Measurements from ENCODE around the gene GOLPH3.

The GOLPH3 gene

DNA sequence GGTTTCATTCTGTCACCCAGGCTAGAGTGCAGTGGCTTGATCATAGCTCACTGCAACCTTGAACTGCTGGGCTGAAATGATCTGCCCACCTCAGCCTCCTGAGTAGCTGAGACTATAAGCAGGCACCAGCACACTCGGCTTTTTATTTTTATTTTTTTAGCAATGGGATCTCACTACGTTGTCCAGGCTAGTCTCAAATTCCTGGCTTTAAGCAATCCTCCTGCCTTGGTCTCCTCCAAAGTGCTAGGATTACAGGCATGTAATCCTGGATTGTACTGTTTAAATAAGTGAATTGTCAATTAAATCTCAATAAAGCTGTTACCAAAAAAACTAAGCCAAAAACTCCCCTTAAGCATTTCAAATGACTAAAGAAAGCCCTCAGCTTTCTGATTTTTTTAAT, 18.9 kb downstream of the GOLPH3 start:
- TF ChIP-seq YY1 (IDR thresholded peaks at IDR 0.05; ENCODE audit: low read depth) (no peak), EGR1 (IDR thresholded peaks at IDR 0.05) (no peak), TEAD4 (IDR thresholded peaks at IDR 0.05) (no peak), TAF1 (IDR thresholded peaks at IDR 0.05; ENCODE audit: low read depth) (no peak), RAD21 (IDR thresholded peaks at IDR 0.05; ENCODE audit: low read depth) (no peak), CEBPB (IDR thresholded peaks at IDR 0.05) (no peak)
- TF ChIP-seq, protein P1, sequence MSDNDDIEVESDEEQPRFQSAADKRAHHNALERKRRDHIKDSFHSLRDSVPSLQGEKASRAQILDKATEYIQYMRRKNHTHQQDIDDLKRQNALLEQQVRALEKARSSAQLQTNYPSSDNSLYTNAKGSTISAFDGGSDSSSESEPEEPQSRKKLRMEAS (IDR thresholded peaks at IDR 0.05), result no peak
- TF ChIP-seq, protein P2, sequence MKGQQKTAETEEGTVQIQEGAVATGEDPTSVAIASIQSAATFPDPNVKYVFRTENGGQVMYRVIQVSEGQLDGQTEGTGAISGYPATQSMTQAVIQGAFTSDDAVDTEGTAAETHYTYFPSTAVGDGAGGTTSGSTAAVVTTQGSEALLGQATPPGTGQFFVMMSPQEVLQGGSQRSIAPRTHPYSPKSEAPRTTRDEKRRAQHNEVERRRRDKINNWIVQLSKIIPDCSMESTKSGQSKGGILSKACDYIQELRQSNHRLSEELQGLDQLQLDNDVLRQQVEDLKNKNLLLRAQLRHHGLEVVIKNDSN (IDR thresholded peaks at IDR 0.05), result no peak

DNA sequence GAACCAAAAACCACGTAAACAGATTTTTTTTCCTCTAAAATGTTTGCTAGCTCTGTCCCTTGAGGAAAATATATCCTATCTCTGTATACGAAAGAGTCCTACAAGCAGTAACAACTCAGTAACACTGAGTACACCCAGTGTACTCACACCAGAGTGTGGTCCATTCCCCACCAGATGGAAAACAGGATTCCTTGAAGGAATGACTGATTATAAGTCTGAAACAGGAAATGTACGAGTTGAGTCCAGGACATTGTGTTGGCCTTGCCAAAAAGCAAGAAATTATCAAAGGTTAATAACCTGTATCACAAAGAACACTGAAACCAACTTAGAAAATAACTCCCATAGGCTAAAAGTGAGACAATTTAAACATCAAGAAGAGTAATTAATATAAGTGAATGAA, 20.4 kb downstream of the GOLPH3 start:
- TF ChIP-seq CREB1 (IDR thresholded peaks at IDR 0.05; ENCODE audit: low read depth) (no peak), EGR1 (IDR thresholded peaks at IDR 0.05) (no peak), ZBTB7A (IDR thresholded peaks at IDR 0.05; ENCODE audit: low read depth) (no peak), TEAD4 (IDR thresholded peaks at IDR 0.05) (no peak), TAF1 (IDR thresholded peaks at IDR 0.05; ENCODE audit: low read depth) (no peak), RAD21 (IDR thresholded peaks at IDR 0.05; ENCODE audit: low read depth) (no peak), FOXM1 (IDR thresholded peaks at IDR 0.05; ENCODE audit: borderline replicate concordance, low read depth) (no peak), EP300 (IDR thresholded peaks at IDR 0.05; ENCODE audit: borderline replicate concordance) (no peak), CEBPB (IDR thresholded peaks at IDR 0.05) (no peak), NFIC (IDR thresholded peaks at IDR 0.05) (no peak), TCF12 (IDR thresholded peaks at IDR 0.05; ENCODE audit: low read depth) (no peak), YY1 (IDR thresholded peaks at IDR 0.05; ENCODE audit: low read depth) (no peak)
- TF ChIP-seq, protein P2 (IDR thresholded peaks at IDR 0.05), result no peak
- TF ChIP-seq, protein P1 (IDR thresholded peaks at IDR 0.05), result no peak
- TF ChIP-seq, protein P3, sequence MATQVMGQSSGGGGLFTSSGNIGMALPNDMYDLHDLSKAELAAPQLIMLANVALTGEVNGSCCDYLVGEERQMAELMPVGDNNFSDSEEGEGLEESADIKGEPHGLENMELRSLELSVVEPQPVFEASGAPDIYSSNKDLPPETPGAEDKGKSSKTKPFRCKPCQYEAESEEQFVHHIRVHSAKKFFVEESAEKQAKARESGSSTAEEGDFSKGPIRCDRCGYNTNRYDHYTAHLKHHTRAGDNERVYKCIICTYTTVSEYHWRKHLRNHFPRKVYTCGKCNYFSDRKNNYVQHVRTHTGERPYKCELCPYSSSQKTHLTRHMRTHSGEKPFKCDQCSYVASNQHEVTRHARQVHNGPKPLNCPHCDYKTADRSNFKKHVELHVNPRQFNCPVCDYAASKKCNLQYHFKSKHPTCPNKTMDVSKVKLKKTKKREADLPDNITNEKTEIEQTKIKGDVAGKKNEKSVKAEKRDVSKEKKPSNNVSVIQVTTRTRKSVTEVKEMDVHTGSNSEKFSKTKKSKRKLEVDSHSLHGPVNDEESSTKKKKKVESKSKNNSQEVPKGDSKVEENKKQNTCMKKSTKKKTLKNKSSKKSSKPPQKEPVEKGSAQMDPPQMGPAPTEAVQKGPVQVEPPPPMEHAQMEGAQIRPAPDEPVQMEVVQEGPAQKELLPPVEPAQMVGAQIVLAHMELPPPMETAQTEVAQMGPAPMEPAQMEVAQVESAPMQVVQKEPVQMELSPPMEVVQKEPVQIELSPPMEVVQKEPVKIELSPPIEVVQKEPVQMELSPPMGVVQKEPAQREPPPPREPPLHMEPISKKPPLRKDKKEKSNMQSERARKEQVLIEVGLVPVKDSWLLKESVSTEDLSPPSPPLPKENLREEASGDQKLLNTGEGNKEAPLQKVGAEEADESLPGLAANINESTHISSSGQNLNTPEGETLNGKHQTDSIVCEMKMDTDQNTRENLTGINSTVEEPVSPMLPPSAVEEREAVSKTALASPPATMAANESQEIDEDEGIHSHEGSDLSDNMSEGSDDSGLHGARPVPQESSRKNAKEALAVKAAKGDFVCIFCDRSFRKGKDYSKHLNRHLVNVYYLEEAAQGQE (IDR thresholded peaks at IDR 0.05; ENCODE audit: low read depth), result no peak

DNA sequence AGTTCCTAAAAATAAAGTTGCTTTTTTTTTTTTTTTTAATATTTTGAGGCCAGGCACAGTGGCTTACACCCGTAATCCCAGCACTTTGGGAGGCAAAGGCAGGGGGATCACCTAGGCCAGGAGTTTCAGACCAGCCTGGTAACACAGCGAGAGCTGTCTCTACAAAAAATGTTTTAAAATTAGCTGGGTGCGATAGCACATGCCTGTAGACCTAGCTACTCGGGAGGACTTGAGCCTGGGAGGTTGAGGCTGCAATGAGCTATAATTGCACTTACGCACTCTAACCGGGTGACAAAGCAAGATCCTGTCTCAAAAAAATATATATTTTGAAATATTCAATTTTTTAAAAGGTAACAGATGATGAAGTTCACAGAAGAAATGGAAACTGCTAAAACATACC, 22.9 kb downstream of the GOLPH3 start:
- TF ChIP-seq TEAD4 (IDR thresholded peaks at IDR 0.05) (no peak), TAF1 (IDR thresholded peaks at IDR 0.05; ENCODE audit: low read depth) (no peak), EGR1 (IDR thresholded peaks at IDR 0.05) (no peak), TCF12 (IDR thresholded peaks at IDR 0.05; ENCODE audit: low read depth) (no peak), YY1 (IDR thresholded peaks at IDR 0.05; ENCODE audit: low read depth) (no peak), CEBPB (IDR thresholded peaks at IDR 0.05) (no peak), CREB1 (IDR thresholded peaks at IDR 0.05; ENCODE audit: low read depth) (no peak), ZBTB7A (IDR thresholded peaks at IDR 0.05; ENCODE audit: low read depth) (no peak), EP300 (IDR thresholded peaks at IDR 0.05; ENCODE audit: borderline replicate concordance) (no peak), RAD21 (IDR thresholded peaks at IDR 0.05; ENCODE audit: low read depth) (no peak), NFIC (IDR thresholded peaks at IDR 0.05) (no peak), FOXM1 (IDR thresholded peaks at IDR 0.05; ENCODE audit: borderline replicate concordance, low read depth) (no peak)
- TF ChIP-seq, protein P1 (IDR thresholded peaks at IDR 0.05), result no peak
- TF ChIP-seq, protein P3 (IDR thresholded peaks at IDR 0.05; ENCODE audit: low read depth), result no peak
- TF ChIP-seq, protein P2 (IDR thresholded peaks at IDR 0.05), result no peak

DNA sequence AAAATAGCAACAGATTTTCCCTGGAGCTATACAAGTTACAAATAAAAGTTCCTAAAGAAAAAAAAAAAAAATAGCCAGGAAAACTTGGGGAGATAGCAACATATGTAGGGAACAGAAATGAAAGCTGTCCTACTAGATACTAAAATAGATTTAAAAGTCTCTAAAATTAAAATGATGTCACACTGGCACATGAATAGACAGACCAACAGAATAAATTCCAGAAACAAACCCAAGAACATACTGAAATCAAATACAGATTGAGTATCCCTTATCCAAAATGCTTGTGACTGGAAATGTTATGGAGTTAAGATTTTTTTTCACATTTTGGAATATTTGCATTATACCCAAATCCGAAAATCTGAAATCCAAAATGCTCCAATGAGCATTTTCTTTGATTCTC, 23.8 kb downstream of the GOLPH3 start:
- TF ChIP-seq CREB1 (IDR thresholded peaks at IDR 0.05; ENCODE audit: low read depth) (no peak), CEBPB (IDR thresholded peaks at IDR 0.05) (no peak), ZBTB7A (IDR thresholded peaks at IDR 0.05; ENCODE audit: low read depth) (no peak), YY1 (IDR thresholded peaks at IDR 0.05; ENCODE audit: low read depth) (no peak)
- TF ChIP-seq, protein P3 (IDR thresholded peaks at IDR 0.05; ENCODE audit: low read depth), result no peak

Measured in Ishikawa (cell line).